Pancreas (tissue), 10 donors: Measurements from ENCODE around the gene GULP1. TPM values are rescaled to one million over a fixed set of nuclear protein-coding genes. Genes with fewer than 3 reads are reported as not detected.

ENCODE experiments used
- ATAC-seq, 4 donors: fragments of 200-7000 bp; cut with Tn5 transposase; one replicate each; pipeline versions ENCODE4 v1.8.0 to v1.9.1; 2020; ENCODE audit warnings: mild to moderate bottlenecking in 4 of 4, moderate library complexity in 4 of 4
- DNase-seq, 6 donors: peaks; one replicate each; pipeline ENCODE4 v3.0.0-alpha.2; 2020
- FAIRE-seq: peaks from 2 replicates; lab custom pipeline; 2012; peaks lifted over from hg19 to GRCh38; lab: Jason Lieb, UNC
- H3K27ac ChIP-seq, 4 donors: fragments of 200-600 bp; sonication (generic); 1 replicate in 3 of 4; 2 replicates in 1 of 4; pipeline versions ENCODE4 v1.5.0 to v1.8.0; 2020
- H3K27me3 ChIP-seq, 4 donors: fragments of 200-600 bp; one replicate each; pipeline ENCODE4 v1.8.0; 2021
- H3K36me3 ChIP-seq, 3 donors: fragments of 200-600 bp; sonication (generic) in 1 of 3; one replicate each; pipeline versions ENCODE4 v1.5.0 to v1.8.0; 2020 to 2021
- H3K4me1 ChIP-seq, 3 donors: fragments of 200-600 bp; one replicate each; pipeline ENCODE4 v1.8.0; 2021
- H3K4me3 ChIP-seq, 4 donors: fragments of 200-600 bp; sonication (generic) in 2 of 4; one replicate each; pipeline versions ENCODE4 v1.5.0 to v1.8.0; 2020 to 2021
- H3K9me3 ChIP-seq, 4 donors: fragments of 200-600 bp; one replicate each; pipeline ENCODE4 v1.8.0; 2021
- WGBS, 2 donors: extraction: QIAGEN DNeasy Blood & Tissue Kit; methylation state at CpG; one replicate each; pipeline ENCODE4 v1.1.7; 2013; 5-methylcytosine and 5-hydroxymethylcytosine counted together
- intact Hi-C, 3 donors: fragments of 100-400 bp; cut with DNase I; formaldehyde crosslinking; loops; one replicate each; pipeline versions ENCODE4 v1.11.1 to v1.14.2; 2022
- polyA plus RNA-seq, 2 donors: library from polyadenylated mRNA; stranded (reverse); fragments of 200-250 nt; gene quantifications; one replicate each; pipeline ENCODE4 v1.2.3, GENCODE V29; 2013
- total RNA-seq, 6 donors: library from RNA; stranded (reverse); fragmentation: NEBNext Ultra II Directional in 4 of 6; extraction: Animal tissue kit (Norgen Biotek cat#: 25700) in 4 of 6; gene quantifications; one replicate each; pipeline versions ENCODE4 v1.2.1 to v1.2.4, GENCODE V29; 2021 to 2023
- TF ChIP-seq, protein P1 (sequence below), 4 donors: fragments of 200-600 bp; sonication (generic) in 3 of 4; IDR thresholded peaks; one replicate each; pipeline versions ENCODE4 v1.5.0 to v1.8.0; 2021; ENCODE audit warnings: antibody characterized with exemption in 4 of 4
- donor health status: healthy with polysubstance abuse.
- donor health status: DM: no; HTN: no; CAD: no; lungs with moderate emphysema.
- donor health status: DM: no; HTN: no; CAD: no.
- donor health status: control.
- donor health status: control.
- donor health status: Bipolar disorder and iron deficiency.
- donor health status: DM: yes; HTN: yes; CAD: no.
- donor health status: DM: no; HTN: no; CAD: no.
- donor health status: DM: no; HTN: no; CAD: no.
- donor health status: DM: yes; HTN: yes; CAD: no.

The GULP1 gene
- total and polyA plus RNA-seq, 8 donors: 5.4 to 35.7 (median 17.5) TPM

- no peak for DNase-seq
- Histone ChIP-seq H3K27ac (no peak overlapping the region), H3K36me3 (no peaks in the 10 kb centered on the region), H3K4me3 (no peak overlapping the region), H3K27me3 (no peaks in the 10 kb centered on the region), H3K9me3 (no peaks in the 10 kb centered on the region), H3K4me1 (no peaks in the 10 kb centered on the region)
- TF ChIP-seq, protein P1, sequence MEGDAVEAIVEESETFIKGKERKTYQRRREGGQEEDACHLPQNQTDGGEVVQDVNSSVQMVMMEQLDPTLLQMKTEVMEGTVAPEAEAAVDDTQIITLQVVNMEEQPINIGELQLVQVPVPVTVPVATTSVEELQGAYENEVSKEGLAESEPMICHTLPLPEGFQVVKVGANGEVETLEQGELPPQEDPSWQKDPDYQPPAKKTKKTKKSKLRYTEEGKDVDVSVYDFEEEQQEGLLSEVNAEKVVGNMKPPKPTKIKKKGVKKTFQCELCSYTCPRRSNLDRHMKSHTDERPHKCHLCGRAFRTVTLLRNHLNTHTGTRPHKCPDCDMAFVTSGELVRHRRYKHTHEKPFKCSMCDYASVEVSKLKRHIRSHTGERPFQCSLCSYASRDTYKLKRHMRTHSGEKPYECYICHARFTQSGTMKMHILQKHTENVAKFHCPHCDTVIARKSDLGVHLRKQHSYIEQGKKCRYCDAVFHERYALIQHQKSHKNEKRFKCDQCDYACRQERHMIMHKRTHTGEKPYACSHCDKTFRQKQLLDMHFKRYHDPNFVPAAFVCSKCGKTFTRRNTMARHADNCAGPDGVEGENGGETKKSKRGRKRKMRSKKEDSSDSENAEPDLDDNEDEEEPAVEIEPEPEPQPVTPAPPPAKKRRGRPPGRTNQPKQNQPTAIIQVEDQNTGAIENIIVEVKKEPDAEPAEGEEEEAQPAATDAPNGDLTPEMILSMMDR (IDR thresholded peaks at IDR 0.05): no peak
- no peak for ATAC-seq
- no peak for FAIRE-seq
- intact Hi-C loops: no loop called here
Measured at GRCh38 chr2:188391354-188391753, 99.7 kb downstream of the GULP1 start.

- FAIRE-seq: no peak
- intact Hi-C loops: no loop called here
- DNase-seq: peak in 1 of 6 donors; percentile 27
Measured at GRCh38 chr2:188394931-188395472, 103.3 kb downstream of the GULP1 start.

DNA sequence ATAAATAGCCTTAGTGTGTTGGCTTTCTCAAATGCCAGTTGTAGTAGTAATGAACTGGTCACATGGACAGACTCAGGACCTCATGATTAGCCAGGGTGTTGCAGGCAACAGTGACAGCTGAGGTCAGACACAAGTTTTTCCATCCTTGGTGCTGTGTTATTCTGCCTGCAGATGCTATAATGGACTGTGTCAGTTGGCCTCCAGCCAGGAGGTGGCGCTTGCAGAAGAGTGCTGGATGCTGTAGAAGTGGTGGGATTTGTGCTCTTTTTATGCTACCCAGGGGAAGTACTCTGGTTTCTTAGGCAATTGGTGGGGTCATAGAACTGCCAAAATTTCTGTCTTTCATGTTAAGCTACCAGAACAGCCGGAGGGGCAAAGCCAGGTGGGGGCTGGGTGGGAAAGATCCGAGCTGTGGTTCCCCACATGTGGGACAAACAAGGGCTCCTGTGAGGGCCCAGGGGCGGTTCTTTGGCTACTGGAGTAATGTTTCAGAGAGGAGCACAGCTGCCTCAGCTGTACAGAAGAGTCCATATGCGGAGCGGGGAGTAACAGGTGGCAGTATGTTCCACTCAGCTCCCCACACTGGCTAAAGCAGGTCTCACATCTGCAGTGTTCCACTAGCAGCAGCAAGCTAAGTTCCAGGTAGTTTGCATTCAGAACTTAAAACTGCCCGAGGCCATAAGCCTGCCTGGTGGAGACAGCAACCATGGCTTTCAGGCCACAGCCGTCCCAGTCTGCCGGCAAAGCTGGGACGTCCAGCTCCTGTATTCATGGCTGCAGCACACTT lies 104.4 kb downstream of the GULP1 start:
- ATAC-seq: no peak

More at GRCh38 chr2:188394931-188395472, 103.3 kb downstream of the GULP1 start:
- H3K9me3 ChIP-seq: no peaks in the 10 kb centered on the region
- no peaks in the 10 kb centered on the region for H3K36me3 ChIP-seq
- H3K4me1 ChIP-seq: no peaks in the 10 kb centered on the region
- TF ChIP-seq, protein P1 (IDR thresholded peaks at IDR 0.05): no peak
- H3K27me3 ChIP-seq: no peaks in the 10 kb centered on the region
- no peak overlapping the region for H3K4me3 ChIP-seq
- H3K27ac ChIP-seq: no peak overlapping the region
- WGBS, 2 donors: 61 to 63% methylated on average over 4 of the region's 4 CpGs
- ATAC-seq: peak; percentile 28 to 88 (median 48)

DNA sequence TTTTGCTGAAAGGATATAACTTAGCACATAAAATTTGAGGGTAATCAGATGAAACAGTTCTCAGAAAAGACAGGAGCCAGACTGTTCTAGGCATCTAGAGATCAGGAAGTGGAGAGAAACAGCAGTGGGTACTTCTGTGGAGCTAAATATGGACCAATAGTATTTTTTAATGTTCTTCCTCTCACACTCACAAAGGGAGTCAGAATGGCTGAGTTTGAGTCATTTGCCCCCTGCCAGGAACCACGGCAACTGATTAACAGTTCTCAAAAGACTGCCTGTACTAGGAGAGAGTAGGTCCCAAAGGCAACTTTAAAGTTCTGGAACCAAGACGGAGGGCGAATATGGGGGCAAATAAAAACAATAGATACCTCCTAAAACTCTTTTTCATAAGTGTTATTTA lies 107.5 kb downstream of the GULP1 start:
- intact Hi-C loops: no loop called here
- TF ChIP-seq, protein P1 (IDR thresholded peaks at IDR 0.05): no peak

More for the DNA sequence above, 104.4 kb downstream of the GULP1 start:
- no peak overlapping the region for H3K27ac ChIP-seq
- no peak overlapping the region for H3K4me3 ChIP-seq
- H3K36me3 ChIP-seq: no peaks in the 10 kb centered on the region
- TF ChIP-seq, protein P1 (IDR thresholded peaks at IDR 0.05): no peak
- WGBS, 2 donors: 94 to 97% methylated on average over 10 of the region's 10 CpGs
- H3K27me3 ChIP-seq: no peaks in the 10 kb centered on the region
- DNase-seq: peak in 1 of 6 donors; percentile 29
- no peaks in the 10 kb centered on the region for H3K4me1 ChIP-seq
- no peaks in the 10 kb centered on the region for H3K9me3 ChIP-seq
- intact Hi-C loops: no loop called here
- no peak for FAIRE-seq

GRCh38 chr2:188403676-188404075 lies 112.0 kb downstream of the GULP1 start:
- no peaks in the 10 kb centered on the region for H3K36me3 ChIP-seq
- no peaks in the 10 kb centered on the region for H3K27me3 ChIP-seq
- H3K27ac ChIP-seq: no peak overlapping the region
- no peaks in the 10 kb centered on the region for H3K9me3 ChIP-seq
- DNase-seq (no peak), ATAC-seq (no peak), FAIRE-seq (no peak)
- intact Hi-C loops: no loop called here
- no peaks in the 10 kb centered on the region for H3K4me1 ChIP-seq
- no peak overlapping the region for H3K4me3 ChIP-seq
- TF ChIP-seq, protein P1 (IDR thresholded peaks at IDR 0.05): no peak

More for the DNA sequence above, 107.5 kb downstream of the GULP1 start:
- H3K4me1 ChIP-seq: no peaks in the 10 kb centered on the region
- no peak overlapping the region for H3K27ac ChIP-seq
- H3K4me3 ChIP-seq: no peak overlapping the region
- DNase-seq: no peak
- no peaks in the 10 kb centered on the region for H3K36me3 ChIP-seq
- WGBS, 2 donors: 87 to 89% methylated on average over 3 of the region's 3 CpGs
- H3K27me3 ChIP-seq: no peaks in the 10 kb centered on the region
- peak in 1 of 4 donors; percentile 27 for ATAC-seq
- FAIRE-seq: no peak
- H3K9me3 ChIP-seq: no peaks in the 10 kb centered on the region
